HG03139 (cell line): ENCODE data around the gene PLXNB2.

Experiments
- ATAC-seq: cut with Tn5 transposase; IDR thresholded peaks from one replicate; pipeline ENCODE4 v1.9.1; 2021; ENCODE audit not compliant: unreplicated experiment

PLXNB2 gene

GRCh38 chr22:50253046-50253915 lies 54.2 kb downstream of the PLXNB2 start:
- no peak for ATAC-seq

GRCh38 chr22:50252082-50253045 lies 55.1 kb downstream of the PLXNB2 start:
- no peak for ATAC-seq

- no peak for ATAC-seq
Measured at GRCh38 chr22:50251477-50252081, 55.9 kb downstream of the PLXNB2 start.

GRCh38 chr22:50250555-50251476 lies 56.6 kb downstream of the PLXNB2 start, which contains the start of gene HDAC10:
TSS of gene HDAC10 (minus strand) at chr22:50251265. CDS start at chr22:50251032, 233 bp downstream.
- ATAC-seq = peak; percentile 44

GRCh38 chr22:50250249-50250554 lies 57.2 kb downstream of the PLXNB2 start:
- no peak for ATAC-seq

GRCh38 chr22:50249341-50250248 lies 57.9 kb downstream of the PLXNB2 start:
- no peak for ATAC-seq

GRCh38 chr22:50248196-50249081 lies 59.0 kb downstream of the PLXNB2 start:
- ATAC-seq = no peak

GRCh38 chr22:50247748-50248147 lies 59.7 kb downstream of the PLXNB2 start:
- no peak for ATAC-seq

GRCh38 chr22:50246242-50247175 lies 60.9 kb downstream of the PLXNB2 start:
- no peak for ATAC-seq

- ATAC-seq = peak; percentile 6
Measured at GRCh38 chr22:50245214-50246072, 62.0 kb downstream of the PLXNB2 start.

GRCh38 chr22:50244420-50245213 lies 62.8 kb downstream of the PLXNB2 start, which contains the start of gene TUBGCP6:
TSS of gene TUBGCP6 (minus strand) at chr22:50245023. CDS start at chr22:50244459, 564 bp downstream.
- ATAC-seq = peak; percentile 51

GRCh38 chr22:50243685-50244419 lies 63.6 kb downstream of the PLXNB2 start:
- ATAC-seq = peak; percentile 3

GRCh38 chr22:50242406-50242949 lies 65.0 kb downstream of the PLXNB2 start:
- ATAC-seq = no peak

- ATAC-seq = no peak
Measured at GRCh38 chr22:50238755-50239154, 68.7 kb downstream of the PLXNB2 start.
